K562 (cell line): ENCODE measurements around the gene NCOA3. TPM values are rescaled to one million over a fixed set of nuclear protein-coding genes. Genes with fewer than 3 reads are reported as not detected.
A peak's percentile ranks its signal among the peaks of the same experiment; 100 is the strongest.

Experiments used
- ATAC-seq: fragments of 200-7000 bp; cut with Tn5 transposase; 3 replicates; pipeline ENCODE4 v1.9.1; 2020; ENCODE audit warnings: moderate library complexity
- BruUV-seq: library from RNA; stranded (reverse); fragments of 400-500 nt; replicated peaks from 2 replicates; lab custom pipeline; 2021; lab: Mats Ljungman, UMichigan
- CTCF ChIA-PET: fragments of 300-600 bp; formaldehyde crosslinking; extraction: SDS; loops from one replicate; lab custom pipeline; 2021; ENCODE audit warnings: low intra/inter-chr PET ratio; lab: Yijun Ruan, JAX
- POLR2A ChIA-PET: fragments of 300-600, 350-650 bp; sonication (Branson Sonifier 250); formaldehyde crosslinking; extraction: SDS; loops from one replicate; lab custom pipeline; 2021; ENCODE audit warnings: antibody characterized with exemption, inconsistent platforms; lab: Yijun Ruan, JAX
- DNase-seq, 4 experiments: peaks; one replicate each; pipeline versions ENCODE4 v3.0.0 to v3.0.0-alpha.2; 2011 to 2018; ENCODE audit warnings: low spot score in 3 of 4, mixed read lengths in 3 of 4; ENCODE audit errors: extremely low read depth in 1 of 4
- FAIRE-seq: peaks from 2 replicates; lab custom pipeline; 2011; peaks lifted over from hg19 to GRCh38; lab: Jason Lieb, UNC
- H2AFZ ChIP-seq: 2 replicates; pipeline ENCODE4 v1.6.0; 2011; ENCODE audit warnings: low read depth, low read length, control low read depth, inconsistent platforms
- H3K27ac ChIP-seq: fragments of 200-600 bp; 3 replicates; pipeline ENCODE4 v1.8.0; 2011; ENCODE audit warnings: low read depth, mild to moderate bottlenecking, control low read depth, inconsistent platforms, low read length, moderate library complexity, mixed read lengths; ENCODE audit errors: extremely low read depth
- H3K27me3 ChIP-seq, 2 experiments: fragments of 300-600 bp in 1 of 2; 2 replicates in 1 of 2; 3 replicates in 1 of 2; pipeline versions ENCODE4 v1.6.0 to v1.8.0; 2011; ENCODE audit warnings: inconsistent platforms in 2 of 2, low read length in 2 of 2, mild to moderate bottlenecking in 1 of 2, mixed read lengths in 1 of 2, moderate library complexity in 1 of 2; ENCODE audit not compliant: control insufficient read depth in 2 of 2, insufficient read depth in 2 of 2
- H3K36me3 ChIP-seq: fragments of 300-600 bp; 3 replicates; pipeline ENCODE4 v1.8.0; 2011; ENCODE audit warnings: mild to moderate bottlenecking, low read length, inconsistent platforms; ENCODE audit not compliant: control insufficient read depth, insufficient read depth
- H3K4me1 ChIP-seq, 2 experiments: fragments of 200-600 bp in 1 of 2; replicated peaks in 1 of 2; 2 replicates in 1 of 2; 3 replicates in 1 of 2; pipeline versions ENCODE4 v1.5.1 to v1.8.0; 2011; ENCODE audit warnings: inconsistent platforms in 2 of 2, low read length in 2 of 2, mild to moderate bottlenecking in 1 of 2, mixed read lengths in 1 of 2, moderate library complexity in 1 of 2; ENCODE audit not compliant: control insufficient read depth in 2 of 2, insufficient read depth in 2 of 2
- H3K4me2 ChIP-seq: 2 replicates; pipeline ENCODE4 v1.6.1; 2011; ENCODE audit warnings: low read length, control low read depth, inconsistent platforms, mixed read lengths; ENCODE audit not compliant: insufficient read depth
- H3K4me3 ChIP-seq: fragments of 200-600 bp; sonication (generic), shearing (Covaris generic); 2 replicates; pipeline ENCODE4 v1.5.1; 2016; ENCODE audit warnings: control low read depth, inconsistent platforms
- H3K79me2 ChIP-seq: fragments of 200-600 bp; 3 replicates; pipeline ENCODE4 v1.8.0; 2011; ENCODE audit warnings: low read length, inconsistent platforms; ENCODE audit not compliant: control insufficient read depth, insufficient read depth
- H3K9ac ChIP-seq, 2 experiments: 2 replicates each; pipeline versions ENCODE4 v1.6.0 to v1.6.1; 2011; ENCODE audit warnings: low read depth in 2 of 2, low read length in 2 of 2, control low read depth in 1 of 2, inconsistent platforms in 1 of 2, mild to moderate bottlenecking in 1 of 2, mixed read lengths in 1 of 2; ENCODE audit not compliant: insufficient read depth in 1 of 2
- H3K9me1 ChIP-seq: one replicate; pipeline ENCODE4 v1.6.0; 2011; ENCODE audit warnings: inconsistent platforms, mild to moderate bottlenecking, low read length, moderate library complexity; ENCODE audit not compliant: control insufficient read depth, insufficient read depth
- H3K9me3 ChIP-seq: replicated peaks from 2 replicates; pipeline ENCODE4 v1.5.1; 2011; ENCODE audit warnings: low read depth, low read length, inconsistent platforms; ENCODE audit not compliant: control insufficient read depth, insufficient read depth
- H4K20me1 ChIP-seq: replicated peaks from 2 replicates; pipeline ENCODE4 v1.6.1; 2011; ENCODE audit warnings: low read length, inconsistent platforms, mixed read lengths; ENCODE audit not compliant: control insufficient read depth, insufficient read depth
- TAF15 ChIP-seq: fragments of 200-400 bp; formaldehyde crosslinking; IDR thresholded peaks from 2 replicates; pipeline ENCODE4 v1.6.1; 2017; ENCODE audit warnings: mild to moderate bottlenecking, low read depth, low read length, moderate library complexity
- TRIM24 ChIP-seq, 2 experiments: fragments of 450-650 bp; IDR thresholded peaks; 2 replicates each; pipeline ENCODE4 v1.6.1; 2016
- ZBTB11 ChIP-seq, 3 experiments: fragments of 200-800 bp in 1 of 3; fragments of 250-450 bp in 1 of 3; fragments of 450-650 bp in 1 of 3; sonication (Bioruptor Pico) in 1 of 3; sonication (Bioruptor generic) in 1 of 3; formaldehyde crosslinking in 1 of 3; IDR thresholded peaks; 2 replicates each; pipeline versions ENCODE4 v1.6.1 to v1.8.0; 2016 to 2022; ENCODE audit warnings: mild to moderate bottlenecking in 2 of 3, missing genetic modification characterization in 2 of 3, missing compliant biosample characterization in 1 of 3, moderate library complexity in 1 of 3
- in situ Hi-C: fragments of 300-500 bp; cut with MboI; formaldehyde crosslinking; loops from 4 replicates; pipeline ENCODE4 v1.15.0; 2018; ENCODE audit warnings: inconsistent platforms, mixed read lengths
- intact Hi-C: fragments of 100-400 bp; cut with micrococcal nuclease; formaldehyde crosslinking; loops from 2 replicates; pipeline ENCODE4 v1.14.2; 2022
- polyA plus RNA-seq, 8 experiments: library from polyadenylated mRNA; depleted of rRNA in 4 of 8; stranded (reverse) in 5 of 8; unstranded in 3 of 8; fragments of >200 nt; fragmentation: Nextera tagmentation in 2 of 8; fragmentation: Illumina TruSeq in 1 of 8; extraction: Ambion mirVana in 2 of 8; extraction: Trizol in 1 of 8; gene quantifications; 2 replicates each; pipeline versions ENCODE4 v1.2.1 to v1.2.3, GENCODE V29; 2011 to 2014; ENCODE audit warnings: inconsistent platforms in 1 of 8, missing spikeins in 1 of 8
- total RNA-seq, 7 experiments: library from RNA; depleted of rRNA in 6 of 7; stranded (reverse); fragments of >200 nt in 6 of 7; fragmentation: Illumina TruSeq in 2 of 7; extraction: Trizol in 2 of 7; gene quantifications; 2 replicates each; pipeline versions ENCODE4 v1.2.1 to v1.2.3, GENCODE V29; 2011 to 2021; ENCODE audit warnings: low replicate concordance in 1 of 7
- TF ChIP-seq, protein P1 (sequence below): fragments of 450-650 bp; IDR thresholded peaks from 2 replicates; pipeline ENCODE4 v1.6.1; 2018; ENCODE audit not compliant: partially characterized antibody

Gene NCOA3
- total and polyA plus RNA-seq, 9 of the 15 experiments (the other 6 are each of a cell fraction or from before 2014, with no cell fraction given): 3.2 to 24.3 (median 14.4) TPM

DNA sequence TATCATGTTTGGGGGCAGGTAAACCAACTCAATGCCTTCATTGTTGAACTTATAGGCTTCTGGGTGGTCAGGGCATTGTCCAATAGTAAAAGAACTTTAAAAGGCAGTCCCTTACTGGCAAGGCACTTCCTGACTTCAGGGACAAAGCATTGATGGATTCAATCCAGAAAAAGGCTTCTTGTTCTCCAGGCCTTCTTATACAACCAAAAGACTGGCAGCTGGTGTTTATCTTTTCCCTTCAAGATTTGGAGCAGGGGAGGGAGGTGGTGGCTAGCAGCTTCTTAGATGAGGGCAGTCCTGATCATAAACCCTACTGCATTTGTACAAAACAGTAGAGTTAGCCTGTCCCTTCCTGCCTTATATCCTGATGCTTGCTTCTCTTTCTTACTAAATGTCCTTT lies 57.5 kb downstream of the NCOA3 start:
- Histone ChIP-seq H3K4me2 (no peak overlapping the region), H3K9me1 (no peaks in the 10 kb centered on the region), H4K20me1 (peaks cover 3% of the 10 kb centered on the region; the same call in 1 of the 2 replicates), H3K4me3 (no peak overlapping the region), H3K9me3 (no peaks in the 10 kb centered on the region), H2AFZ (no peak overlapping the region), H3K36me3 (no peaks in the 10 kb centered on the region), H3K9ac (no peak overlapping the region), H3K27ac (no peak overlapping the region; the same call in 2 of the 3 replicates), H3K79me2 (peaks cover 66% of the 10 kb centered on the region), H3K4me1 (peaks cover 0 to 16% of the 10 kb centered on the region in 2 experiments; a peak in 3 of 5 replicates), H3K27me3 (no peaks in the 10 kb centered on the region)
- ATAC-seq (peak; percentile 50; the same call in 2 of the 3 replicates), FAIRE-seq (no peak), DNase-seq (no peak)
- intact Hi-C loops: no loop called here
- ChIA-PET POLR2A (no interaction called here), CTCF (interaction anchor here (0.7 kb wide), 1 partner anchor 26 kb away, joined by 4 read pairs; no protein-coding TSS in a partner anchor)
- no TSS peak for BruUV-seq
- in situ Hi-C loops: no loop called here
- TF ChIP-seq TRIM24 (IDR thresholded peaks at IDR 0.05) (no peak), TAF15 (no peak), ZBTB11 (CRISPR knock-in tag; IDR thresholded peaks at IDR 0.05) (peak in 1 of 3 experiments; percentile 0; a peak in 1 of 6 replicates)
- TF ChIP-seq, protein P1, sequence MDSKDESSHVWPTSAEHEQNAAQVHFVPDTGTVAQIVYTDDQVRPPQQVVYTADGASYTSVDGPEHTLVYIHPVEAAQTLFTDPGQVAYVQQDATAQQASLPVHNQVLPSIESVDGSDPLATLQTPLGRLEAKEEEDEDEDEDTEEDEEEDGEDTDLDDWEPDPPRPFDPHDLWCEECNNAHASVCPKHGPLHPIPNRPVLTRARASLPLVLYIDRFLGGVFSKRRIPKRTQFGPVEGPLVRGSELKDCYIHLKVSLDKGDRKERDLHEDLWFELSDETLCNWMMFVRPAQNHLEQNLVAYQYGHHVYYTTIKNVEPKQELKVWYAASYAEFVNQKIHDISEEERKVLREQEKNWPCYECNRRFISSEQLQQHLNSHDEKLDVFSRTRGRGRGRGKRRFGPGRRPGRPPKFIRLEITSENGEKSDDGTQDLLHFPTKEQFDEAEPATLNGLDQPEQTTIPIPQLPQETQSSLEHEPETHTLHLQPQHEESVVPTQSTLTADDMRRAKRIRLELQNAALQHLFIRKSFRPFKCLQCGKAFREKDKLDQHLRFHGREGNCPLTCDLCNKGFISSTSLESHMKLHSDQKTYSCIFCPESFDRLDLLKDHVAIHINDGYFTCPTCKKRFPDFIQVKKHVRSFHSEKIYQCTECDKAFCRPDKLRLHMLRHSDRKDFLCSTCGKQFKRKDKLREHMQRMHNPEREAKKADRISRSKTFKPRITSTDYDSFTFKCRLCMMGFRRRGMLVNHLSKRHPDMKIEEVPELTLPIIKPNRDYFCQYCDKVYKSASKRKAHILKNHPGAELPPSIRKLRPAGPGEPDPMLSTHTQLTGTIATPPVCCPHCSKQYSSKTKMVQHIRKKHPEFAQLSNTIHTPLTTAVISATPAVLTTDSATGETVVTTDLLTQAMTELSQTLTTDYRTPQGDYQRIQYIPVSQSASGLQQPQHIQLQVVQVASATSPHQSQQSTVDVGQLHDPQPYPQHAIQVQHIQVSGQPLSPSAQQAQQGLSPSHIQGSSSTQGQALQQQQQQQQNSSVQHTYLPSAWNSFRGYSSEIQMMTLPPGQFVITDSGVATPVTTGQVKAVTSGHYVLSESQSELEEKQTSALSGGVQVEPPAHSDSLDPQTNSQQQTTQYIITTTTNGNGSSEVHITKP: peak; percentile 7
